ENCODE results near the gene RPL10A. TPM values are rescaled to one million over a fixed set of nuclear protein-coding genes. Genes with fewer than 3 reads are reported as not detected.
"Not testable (repeated sequence)": the region's sequence is repeated elsewhere in the genome, so short reads cannot be mapped to it uniquely, and the experiment has no call there.

RPL10A gene
- total and polyA plus RNA-seq, 4 donors = 809 to 1,774 (median 855) TPM

DNA sequence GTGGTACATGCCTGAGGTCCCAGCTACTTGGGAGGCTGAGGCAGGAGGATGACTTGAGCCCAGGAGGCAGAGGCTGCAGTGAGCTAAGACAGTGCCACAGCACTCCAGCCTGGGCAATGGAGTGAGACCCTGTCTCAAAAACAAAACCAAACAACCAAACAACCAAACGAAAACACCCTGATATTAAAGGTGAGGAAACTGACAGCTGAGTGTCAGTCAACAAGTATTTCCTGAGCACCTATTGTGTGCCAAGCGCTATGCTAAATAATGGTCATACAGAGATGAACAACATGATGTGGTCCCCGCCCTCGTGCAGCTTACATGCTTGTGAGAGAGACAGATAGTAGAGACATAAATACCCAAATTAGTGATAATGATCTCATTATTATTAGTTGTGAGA, 46.4 kb downstream of the RPL10A start:
- DNase-seq (ENCODE audit: low read depth in 4 of 6, low spot score in 6 of 6) = no peak
- Histone ChIP-seq H3K4me3 (ENCODE audit: low read depth, low read length) (no peak overlapping the region), H3K27me3 (ENCODE audit: control insufficient read depth, insufficient read depth, low read length) (peaks cover 17% of the 10 kb centered on the region), H3K9me3 (ENCODE audit: control insufficient read depth, insufficient read depth, low read length) (no peaks in the 10 kb centered on the region), H3K4me1 (ENCODE audit: control insufficient read depth, insufficient read depth, low read length) (peaks cover 9% of the 10 kb centered on the region), H3K27ac (ENCODE audit: low read depth, low read length) (no peak overlapping the region), H3K36me3 (ENCODE audit: control insufficient read depth, insufficient read depth, low read length) (no peaks in the 10 kb centered on the region)
- no CpG with 5 or more reads among the region's 4 CpGs for WGBS (ENCODE audit: insufficient coverage)

DNA sequence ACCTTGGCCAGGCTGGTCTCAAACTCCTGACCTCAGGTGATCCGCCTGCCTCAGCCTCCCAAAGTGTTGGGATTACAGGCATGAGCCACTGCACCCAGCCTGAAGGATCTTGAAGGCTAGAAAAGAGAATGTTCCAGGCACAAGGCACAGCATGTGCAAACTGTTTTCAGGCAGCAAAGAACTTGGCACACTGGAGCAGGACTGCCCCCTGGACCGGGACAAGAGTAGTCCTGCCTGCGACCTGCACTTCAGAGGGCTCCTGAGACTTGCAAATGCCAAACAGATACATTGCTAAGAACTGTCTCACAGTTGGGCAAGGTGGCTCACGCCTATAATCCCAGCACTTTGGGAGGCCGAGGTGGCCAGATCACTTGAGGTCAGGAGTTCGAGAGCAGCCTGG, 47.7 kb downstream of the RPL10A start:
- H3K4me1 ChIP-seq (ENCODE audit: control insufficient read depth, insufficient read depth, low read length); DNase-seq (ENCODE audit: low read depth in 4 of 6, low spot score in 6 of 6); H3K36me3 ChIP-seq (ENCODE audit: control insufficient read depth, insufficient read depth, low read length); H3K4me3 ChIP-seq (ENCODE audit: low read depth, low read length); H3K27ac ChIP-seq (ENCODE audit: low read depth, low read length); H3K9me3 ChIP-seq (ENCODE audit: control insufficient read depth, insufficient read depth, low read length): not testable (repeated sequence)
- 85% methylated on average over 6 of the region's 6 CpGs for WGBS (ENCODE audit: insufficient coverage)
- peaks cover 14% of the 10 kb centered on the region for H3K27me3 ChIP-seq (ENCODE audit: control insufficient read depth, insufficient read depth, low read length)

DNA sequence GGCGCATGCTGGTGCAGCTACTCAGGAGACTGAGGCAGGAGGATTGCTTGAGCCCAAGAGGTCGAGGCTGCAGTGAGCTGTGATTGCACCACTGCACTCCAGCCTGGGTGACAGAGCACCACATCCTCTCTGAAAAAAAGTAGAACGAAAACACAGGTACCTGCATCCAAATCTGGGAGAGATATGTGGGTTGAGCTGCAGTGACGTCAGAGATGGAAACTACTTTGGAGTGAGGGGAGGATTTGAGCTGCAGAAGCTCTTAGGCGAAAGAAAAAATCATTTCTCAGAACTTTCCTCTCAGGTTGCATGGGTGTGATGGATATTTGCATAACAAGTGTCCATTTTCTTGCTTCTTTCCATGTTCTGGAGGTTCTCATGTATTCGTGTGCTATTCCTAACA, 48.5 kb downstream of the RPL10A start:
- Histone ChIP-seq H3K27ac (ENCODE audit: low read depth, low read length) (no peak overlapping the region), H3K4me1 (ENCODE audit: control insufficient read depth, insufficient read depth, low read length) (peaks cover 5% of the 10 kb centered on the region), H3K36me3 (ENCODE audit: control insufficient read depth, insufficient read depth, low read length) (no peaks in the 10 kb centered on the region), H3K4me3 (ENCODE audit: low read depth, low read length) (no peak overlapping the region), H3K27me3 (ENCODE audit: control insufficient read depth, insufficient read depth, low read length) (peaks cover 6% of the 10 kb centered on the region), H3K9me3 (ENCODE audit: control insufficient read depth, insufficient read depth, low read length) (no peaks in the 10 kb centered on the region)
- no peak for DNase-seq (ENCODE audit: low read depth in 4 of 6, low spot score in 6 of 6)
- WGBS (ENCODE audit: insufficient coverage) = 89% methylated on average over 3 of the region's 6 CpGs

DNA sequence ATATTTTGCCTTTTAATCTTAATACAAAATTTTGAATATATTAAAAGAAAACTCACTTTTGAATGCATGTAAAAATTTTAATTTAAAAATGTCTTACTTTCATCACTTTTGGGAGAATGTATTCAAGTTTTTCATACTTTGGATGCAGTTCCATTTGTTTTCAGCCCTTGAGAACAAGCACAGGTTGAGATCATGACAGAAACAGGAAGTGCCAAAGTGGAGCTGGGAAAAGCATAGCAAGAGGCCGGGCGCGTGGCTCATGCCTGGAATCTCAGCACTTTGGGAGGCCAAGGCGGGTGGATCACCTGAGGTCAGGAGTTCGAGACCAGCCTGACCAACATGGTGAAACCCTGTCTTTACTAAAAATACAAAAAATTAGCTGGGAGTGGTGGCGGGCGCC, 49.8 kb downstream of the RPL10A start:
- not testable (repeated sequence) for DNase-seq (ENCODE audit: low read depth in 4 of 6, low spot score in 6 of 6); H3K4me1 ChIP-seq (ENCODE audit: control insufficient read depth, insufficient read depth, low read length); H3K9me3 ChIP-seq (ENCODE audit: control insufficient read depth, insufficient read depth, low read length); H3K27ac ChIP-seq (ENCODE audit: low read depth, low read length); H3K4me3 ChIP-seq (ENCODE audit: low read depth, low read length); H3K36me3 ChIP-seq (ENCODE audit: control insufficient read depth, insufficient read depth, low read length); H3K27me3 ChIP-seq (ENCODE audit: control insufficient read depth, insufficient read depth, low read length)
- WGBS (ENCODE audit: insufficient coverage) = 100% methylated on average over 3 of the region's 7 CpGs

DNA sequence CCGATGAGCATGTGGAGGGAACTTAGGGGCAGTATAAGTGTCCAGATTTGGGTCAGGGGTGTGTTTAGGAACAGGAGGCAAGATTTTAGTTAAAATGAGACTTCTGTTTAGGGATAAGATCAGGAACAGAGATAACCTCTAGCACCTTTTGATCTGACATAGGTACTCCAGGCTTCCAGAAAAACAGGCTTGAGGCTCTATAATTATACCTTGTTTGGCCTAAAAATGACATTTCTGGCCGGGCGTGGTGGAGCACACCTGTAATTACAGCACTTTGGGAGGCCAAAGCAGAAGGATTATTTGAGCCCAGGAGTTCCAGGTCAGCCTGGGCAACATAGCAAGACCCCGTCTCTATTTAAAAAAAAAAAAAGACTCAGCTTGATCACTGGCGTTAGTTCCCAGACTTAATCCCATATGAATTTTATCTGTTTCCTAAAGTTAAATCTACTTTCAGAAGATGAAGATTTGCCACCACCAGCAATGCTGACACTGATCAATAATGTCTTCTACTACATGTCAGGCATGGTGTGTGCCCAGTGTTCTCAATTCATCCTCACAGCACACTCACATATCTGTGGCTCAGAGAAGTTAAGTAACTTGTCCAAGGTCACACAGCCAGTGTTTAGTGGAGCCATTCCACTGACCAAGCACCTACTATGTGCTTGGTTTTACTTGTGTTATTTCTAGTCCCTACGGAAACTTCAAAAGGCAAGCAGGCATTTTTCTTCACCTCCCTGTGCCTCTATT, 50.5 kb downstream of the RPL10A start:
- Histone ChIP-seq H3K4me3 (ENCODE audit: low read depth, low read length) (no peak overlapping the region), H3K4me1 (ENCODE audit: control insufficient read depth, insufficient read depth, low read length) (peaks cover 7% of the 10 kb centered on the region), H3K9me3 (ENCODE audit: control insufficient read depth, insufficient read depth, low read length) (no peaks in the 10 kb centered on the region), H3K27ac (ENCODE audit: low read depth, low read length) (no peak overlapping the region), H3K27me3 (ENCODE audit: control insufficient read depth, insufficient read depth, low read length) (no peaks in the 10 kb centered on the region), H3K36me3 (ENCODE audit: control insufficient read depth, insufficient read depth, low read length) (no peaks in the 10 kb centered on the region)
- WGBS (ENCODE audit: insufficient coverage) = 98% methylated on average over 4 of the region's 6 CpGs
- no peak for DNase-seq (ENCODE audit: low read depth in 4 of 6, low spot score in 6 of 6)

GRCh38 chr6:35519313-35520015, 51.3 kb downstream of the RPL10A start:
- Histone ChIP-seq H3K36me3 (ENCODE audit: control insufficient read depth, insufficient read depth, low read length) (no peaks in the 10 kb centered on the region), H3K27ac (ENCODE audit: low read depth, low read length) (no peak overlapping the region), H3K27me3 (ENCODE audit: control insufficient read depth, insufficient read depth, low read length) (no peaks in the 10 kb centered on the region), H3K4me3 (ENCODE audit: low read depth, low read length) (no peak overlapping the region), H3K9me3 (ENCODE audit: control insufficient read depth, insufficient read depth, low read length) (no peaks in the 10 kb centered on the region), H3K4me1 (ENCODE audit: control insufficient read depth, insufficient read depth, low read length) (peaks cover 7% of the 10 kb centered on the region)
- no peak for DNase-seq (ENCODE audit: low read depth in 4 of 6, low spot score in 6 of 6)
- WGBS (ENCODE audit: insufficient coverage) = 75% methylated on average over 6 of the region's 9 CpGs

Small RNAs within 50 kb of the gene (small RNA-seq; reads per million reads assigned to genes)
- gene MIR7111 (ENCODE audit: low replicate concordance) = not detected

Other genes with a start within 250 kb of the RPL10A start
- 10 to 100 TPM; 15.5 to 28.5 TPM for gene ZNF76, start 208.7 kb upstream of the RPL10A start, total RNA-seq
- gene ZNF76, start 208.7 kb upstream of the RPL10A start, polyA plus RNA-seq (ENCODE audit: insufficient read length in 2 of 2) = 10 to 100 TPM; 46.9 to 61.2 TPM
- gene DEF6, start 170.6 kb upstream of the RPL10A start, total RNA-seq = 1 to 10 TPM; 4.9 to 6.2 TPM
- 1 to 10 TPM; 6.3 to 6.7 TPM for gene DEF6, start 170.6 kb upstream of the RPL10A start, polyA plus RNA-seq (ENCODE audit: insufficient read length in 2 of 2)
- gene PPARD, start 125.8 kb upstream of the RPL10A start, total RNA-seq = 10 to 100 TPM in 1 of 2 donors, 1 to 10 TPM in 1; 4.9 to 12.8 TPM
- gene PPARD, start 125.8 kb upstream of the RPL10A start, polyA plus RNA-seq (ENCODE audit: insufficient read length in 2 of 2) = 10 to 100 TPM; 42.6 to 44.1 TPM
- gene FANCE, start 16.1 kb upstream of the RPL10A start, total RNA-seq = 10 to 100 TPM in 1 of 2 donors, 1 to 10 TPM in 1; 6.1 to 13.1 TPM
- 10 to 100 TPM; 11.5 to 14.5 TPM for gene FANCE, start 16.1 kb upstream of the RPL10A start, polyA plus RNA-seq (ENCODE audit: insufficient read length in 2 of 2)
- gene TEAD3, start 28.7 kb downstream of the RPL10A start, total RNA-seq = 1 to 10 TPM; 1.8 to 6.4 TPM
- gene TEAD3, start 28.7 kb downstream of the RPL10A start, polyA plus RNA-seq (ENCODE audit: insufficient read length in 2 of 2) = 1 to 10 TPM; 7.2 to 8.7 TPM
- 1 to 10 TPM in 1 of 2 donors, under 1 TPM in 1; 0.89 to 1.3 TPM for gene TULP1, start 44.5 kb downstream of the RPL10A start, total RNA-seq
- gene TULP1, start 44.5 kb downstream of the RPL10A start, polyA plus RNA-seq (ENCODE audit: insufficient read length in 2 of 2) = 1 to 10 TPM; 1.7 to 2.0 TPM
- 10 to 100 TPM in 1 of 2 donors, 1 to 10 TPM in 1; 9.8 to 19.9 TPM for gene FKBP5, start 220.5 kb downstream of the RPL10A start, total RNA-seq
- gene FKBP5, start 220.5 kb downstream of the RPL10A start, polyA plus RNA-seq (ENCODE audit: insufficient read length in 2 of 2) = 1 to 10 TPM; 6.9 to 9.3 TPM

Measured in spinal cord (tissue), 10 donors.